ENCODE results near the gene GDPD1.

GRCh38 chr17:59175076-59175475 lies 45.2 kb upstream of the GDPD1 start:
- TF ChIP-seq RAD21 (conservative IDR thresholded peaks at IDR 0.05) (no peak), SMC3 (conservative IDR thresholded peaks at IDR 0.05; ENCODE audit: poor library complexity) (no peak)

All from neural cell (in vitro differentiated cells).